HEK293T (cell line): Measurements from ENCODE around the gene RHBDL3.

Experiments
- CTCF ChIA-PET: fragments of 350-600 bp; formaldehyde crosslinking; extraction: SDS; loops from one replicate; lab custom pipeline; 2021; ENCODE audit warnings: antibody characterized with exemption, inconsistent platforms; lab: Yijun Ruan, JAX
- POLR2A ChIA-PET: fragments of 350-600 bp; formaldehyde crosslinking; extraction: SDS; loops from one replicate; lab custom pipeline; 2020; ENCODE audit warnings: antibody characterized with exemption, inconsistent platforms; lab: Yijun Ruan, JAX
- DNase-seq: peaks from one replicate; pipeline ENCODE4 v3.0.0; 2012; ENCODE audit warnings: mixed read lengths; ENCODE audit errors: extremely low spot score
- ARNT ChIP-seq: fragments of 450-650 bp; IDR thresholded peaks from 2 replicates; pipeline ENCODE4 v1.6.1; 2017; ENCODE audit warnings: mild to moderate bottlenecking
- BHLHE40 ChIP-seq: fragments of 450-650 bp; IDR thresholded peaks from 2 replicates; pipeline ENCODE4 v1.6.1; 2016; ENCODE audit warnings: mild to moderate bottlenecking, moderate library complexity, borderline replicate concordance
- CTBP1 ChIP-seq: fragments of 450-650 bp; IDR thresholded peaks from 2 replicates; pipeline ENCODE4 v1.6.1; 2016; ENCODE audit warnings: borderline replicate concordance
- ELF4 ChIP-seq: fragments of 450-650 bp; IDR thresholded peaks from 2 replicates; pipeline ENCODE4 v1.6.1; 2017; ENCODE audit warnings: antibody characterized with exemption
- FOXA1 ChIP-seq: fragments of 450-650 bp; IDR thresholded peaks from 2 replicates; pipeline ENCODE4 v1.6.1; 2016; ENCODE audit warnings: mild to moderate bottlenecking
- FOXK2 ChIP-seq: fragments of 450-650 bp; IDR thresholded peaks from 2 replicates; pipeline ENCODE4 v1.6.1; 2016; ENCODE audit warnings: mild to moderate bottlenecking
- FOXM1 ChIP-seq: fragments of 450-650 bp; IDR thresholded peaks from 2 replicates; pipeline ENCODE4 v1.6.1; 2017; ENCODE audit warnings: mild to moderate bottlenecking, borderline replicate concordance
- HDGF ChIP-seq: fragments of 450-650 bp; IDR thresholded peaks from 2 replicates; pipeline ENCODE4 v1.6.1; 2017; ENCODE audit warnings: antibody characterized with exemption, borderline replicate concordance
- L3MBTL2 ChIP-seq: fragments of 450-650 bp; conservative IDR thresholded peaks from 2 replicates; pipeline ENCODE4 v1.6.1; 2016; ENCODE audit warnings: mild to moderate bottlenecking
- LEF1 ChIP-seq: fragments of 450-650 bp; IDR thresholded peaks from 2 replicates; pipeline ENCODE4 v1.6.1; 2017; ENCODE audit warnings: mild to moderate bottlenecking, borderline replicate concordance
- NFRKB ChIP-seq: fragments of 450-650 bp; IDR thresholded peaks from 2 replicates; pipeline ENCODE4 v1.6.1; 2016; ENCODE audit warnings: mild to moderate bottlenecking, moderate library complexity
- PKNOX1 ChIP-seq: fragments of 450-650 bp; IDR thresholded peaks from 2 replicates; pipeline ENCODE4 v1.6.1; 2016
- SP1 ChIP-seq: fragments of 450-650 bp; IDR thresholded peaks from 2 replicates; pipeline ENCODE4 v1.6.1; 2017
- SUZ12 ChIP-seq: fragments of 450-650 bp; IDR thresholded peaks from 2 replicates; pipeline ENCODE4 v1.6.1; 2016; ENCODE audit warnings: mild to moderate bottlenecking
- TARDBP ChIP-seq: fragments of 450-650 bp; IDR thresholded peaks from 2 replicates; pipeline ENCODE4 v1.6.1; 2016
- ZNF384 ChIP-seq: fragments of 450-650 bp; IDR thresholded peaks from 2 replicates; pipeline ENCODE4 v1.6.1; 2016

RHBDL3 gene

GRCh38 chr17:32265192-32265923 is at the start of gene RHBDL3:
Gene RHBDL3 (plus strand): TSS chr17:32265832. CDS start chr17:32266190, 358 bp downstream.
- CTCF ChIA-PET = no interaction called here
- POLR2A ChIA-PET = interaction anchor here (1.4 kb wide), 1 partner anchor 22 kb away, joined by 3 read pairs; no protein-coding TSS in a partner anchor
- no peak for TF ChIP-seq SP1
- TF ChIP-seq HDGF = no peak
- TF ChIP-seq BHLHE40 = no peak
- peak; percentile 35 for DNase-seq

- DNase-seq = no peak
- TF ChIP-seq LEF1 (no peak), HDGF (no peak), FOXK2 (no peak), FOXA1 (no peak), ZNF384 (no peak), ELF4 (no peak), BHLHE40 (no peak), SUZ12 (no peak), FOXM1 (no peak), NFRKB (no peak), PKNOX1 (no peak), TARDBP (no peak), ARNT (no peak), L3MBTL2 (no peak)
- ChIA-PET CTCF (interaction anchor here (0.6 kb wide), 1 partner anchor 112 kb away, joined by 4 read pairs; no protein-coding TSS in a partner anchor), POLR2A (interaction anchor here (0.6 kb wide), 1 partner anchor 16 kb away, joined by 3 read pairs; no protein-coding TSS in a partner anchor)
Measured at GRCh38 chr17:32222621-32223020, 43.0 kb upstream of the RHBDL3 start.

GRCh38 chr17:32223703-32224102 is 41.9 kb upstream of the RHBDL3 start:
- TF ChIP-seq TARDBP (no peak), ZNF384 (no peak), ARNT (no peak), FOXM1 (no peak), CTBP1 (no peak), SUZ12 (no peak), HDGF (no peak), ELF4 (no peak), FOXA1 (no peak), PKNOX1 (no peak), NFRKB (no peak), SP1 (no peak), BHLHE40 (no peak), FOXK2 (no peak), L3MBTL2 (no peak), LEF1 (no peak)
- CTCF ChIA-PET = no interaction called here
- POLR2A ChIA-PET = no interaction called here
- DNase-seq = no peak

GRCh38 chr17:32226886-32227285 is 38.7 kb upstream of the RHBDL3 start:
- POLR2A ChIA-PET = no interaction called here
- CTCF ChIA-PET = interaction anchor here (0.6 kb wide), 1 partner anchor 651 kb away, joined by 4 read pairs; no protein-coding TSS in a partner anchor
- DNase-seq = no peak
- TF ChIP-seq TARDBP (no peak), CTBP1 (no peak), HDGF (no peak)

GRCh38 chr17:32227910-32228309 is 37.7 kb upstream of the RHBDL3 start:
- no peak for DNase-seq
- ChIA-PET POLR2A (no interaction called here), CTCF (no interaction called here)
- no peak for TF ChIP-seq ARNT
- TF ChIP-seq L3MBTL2 = no peak
- no peak for TF ChIP-seq CTBP1
- no peak for TF ChIP-seq FOXA1
- no peak for TF ChIP-seq FOXM1
- TF ChIP-seq FOXK2 = no peak
- no peak for TF ChIP-seq BHLHE40
- TF ChIP-seq LEF1 = no peak
- TF ChIP-seq ELF4 = no peak
- no peak for TF ChIP-seq TARDBP
- no peak for TF ChIP-seq PKNOX1
- TF ChIP-seq NFRKB = no peak
- no peak for TF ChIP-seq ZNF384
- TF ChIP-seq HDGF = no peak
- no peak for TF ChIP-seq SP1
- TF ChIP-seq SUZ12 = no peak

GRCh38 chr17:32235588-32235987 is 30.0 kb upstream of the RHBDL3 start:
- ChIA-PET POLR2A (no interaction called here), CTCF (no interaction called here)
- TF ChIP-seq SP1 (no peak), FOXA1 (no peak), PKNOX1 (no peak), L3MBTL2 (no peak)
- DNase-seq = no peak
